NCI-H187 (cell line): Measurements from ENCODE around the gene CEP295NL.
A peak's percentile ranks its signal among the peaks of the same experiment; 100 is the strongest.

Source experiments
- DNase-seq, 2 experiments: peaks; one replicate each; lab custom pipeline; 2025; lab: John Stamatoyannopoulos, UW

The CEP295NL gene

GRCh38 chr17:78864117-78864516 lies 38.9 kb downstream of the CEP295NL start:
- no peak for DNase-seq

- DNase-seq: no peak
Observed at GRCh38 chr17:78862073-78863023, 40.7 kb downstream of the CEP295NL start.

- DNase-seq: no peak
Observed at GRCh38 chr17:78861229-78861628, 41.8 kb downstream of the CEP295NL start.

GRCh38 chr17:78859051-78859450 lies 44.0 kb downstream of the CEP295NL start:
- DNase-seq: no peak

- no peak for DNase-seq
Observed at GRCh38 chr17:78857266-78857665, 45.7 kb downstream of the CEP295NL start.

- DNase-seq: no peak
Observed at GRCh38 chr17:78855561-78856165, 47.3 kb downstream of the CEP295NL start.

GRCh38 chr17:78854508-78854907 lies 48.5 kb downstream of the CEP295NL start:
- DNase-seq: no peak

GRCh38 chr17:78853926-78854394 lies 49.0 kb downstream of the CEP295NL start:
- DNase-seq: no peak

GRCh38 chr17:78852709-78853121 lies 50.3 kb downstream of the CEP295NL start:
- no peak for DNase-seq

GRCh38 chr17:78849026-78849425 lies 54.0 kb downstream of the CEP295NL start:
- no peak for DNase-seq

- DNase-seq: no peak
Observed at GRCh38 chr17:78847052-78847451, 55.9 kb downstream of the CEP295NL start.

GRCh38 chr17:78844301-78845005 lies 58.5 kb downstream of the CEP295NL start:
- no peak for DNase-seq

GRCh38 chr17:78842881-78843565 lies 60.0 kb downstream of the CEP295NL start:
- DNase-seq: peak; percentile 7 to 16

- peak; percentile 97 to 98 for DNase-seq
Observed at GRCh38 chr17:78840780-78841611, 62.0 kb downstream of the CEP295NL start, which contains the start of gene USP36. Gene USP36 (minus strand): TSS chr17:78840814. CDS start chr17:78836363, 4,451 bp downstream.
